Adrenal gland (tissue), 12 donors: ENCODE results near the gene NGFR. TPM values are rescaled to one million over a fixed set of nuclear protein-coding genes. Genes with fewer than 3 reads are reported as not detected.
A peak's percentile ranks its signal among the peaks of the same experiment; 100 is the strongest.
"Not testable (repeated sequence)": the region's sequence is repeated elsewhere in the genome, so short reads cannot be mapped to it uniquely, and the experiment has no call there.

Experiments used
- DNase-seq, 7 donors: peaks; one replicate each; pipeline ENCODE4 v3.0.0-alpha.2; 2019 to 2020
- H3K27ac ChIP-seq, 5 donors: fragments of 200-600 bp; sonication (generic) in 4 of 5; 1 replicate in 3 of 5; 2 replicates in 2 of 5; pipeline versions ENCODE4 v1.5.1 to v1.8.0; 2016 to 2020; ENCODE audit warnings: mild to moderate bottlenecking in 1 of 5
- H3K27me3 ChIP-seq: fragments of 200-600 bp; 2 replicates; pipeline ENCODE4 v1.8.0; 2021
- H3K36me3 ChIP-seq, 2 donors: fragments of 200-600 bp; replicated peaks in 1 of 2; 1 replicate in 1 of 2; 2 replicates in 1 of 2; pipeline versions ENCODE4 v1.5.1 to v1.8.0; 2018 to 2022
- H3K4me1 ChIP-seq, 2 donors: fragments of 200-600 bp; replicated peaks in 1 of 2; 1 replicate in 1 of 2; 2 replicates in 1 of 2; pipeline versions ENCODE4 v1.5.1 to v1.8.0; 2018 to 2021
- H3K4me3 ChIP-seq, 4 donors: fragments of 200-600 bp; sonication (generic) in 3 of 4; one replicate each; pipeline ENCODE4 v1.5.1; 2016 to 2018
- H3K9me3 ChIP-seq, 3 donors: fragments of 200-600 bp; sonication (generic) in 1 of 3; replicated peaks in 1 of 3; 1 replicate in 2 of 3; 2 replicates in 1 of 3; pipeline versions ENCODE4 v1.5.1 to v1.8.0; 2016 to 2021
- CTCF ChIP-seq, 6 experiments: fragments of 450-650 bp in 4 of 6; fragments of 200-600 bp in 2 of 6; sonication (generic) in 1 of 6; IDR thresholded peaks; 1 replicate in 5 of 6; 2 replicates in 1 of 6; pipeline versions ENCODE4 v1.5.1 to v1.8.0; 2016 to 2021; ENCODE audit warnings: antibody characterized with exemption in 6 of 6, mild to moderate bottlenecking in 2 of 6, moderate library complexity in 1 of 6
- POLR2A ChIP-seq, 2 donors: fragments of 450-650 bp; IDR thresholded peaks; one replicate each; pipeline ENCODE4 v1.6.1; 2017; ENCODE audit warnings: antibody characterized with exemption in 2 of 2, mild to moderate bottlenecking in 2 of 2, moderate library complexity in 1 of 2
- WGBS, 4 donors: extraction: QIAGEN DNeasy Blood & Tissue Kit in 2 of 4; methylation state at CpG; one replicate each; pipeline versions ENCODE4 v1.1.5 to v1.1.7; 2013 to 2017; 5-methylcytosine and 5-hydroxymethylcytosine counted together
- intact Hi-C, 2 donors: fragments of 100-400 bp; cut with DNase I; formaldehyde crosslinking; loops; one replicate each; pipeline versions ENCODE4 v1.14.1 to v1.15.0; 2022 to 2023
- polyA plus RNA-seq, 3 donors: library from polyadenylated mRNA; stranded (reverse); fragments of 200-250 nt in 2 of 3; fragments of 350-450 nt in 1 of 3; fragmentation: Illumina TruSeq in 1 of 3; extraction: RNeasy Lipid Tissue Mini Kit (QIAGEN cat#74804) in 1 of 3; gene quantifications; one replicate each; pipeline ENCODE4 v1.2.3, GENCODE V29; 2013 to 2014
- total RNA-seq, 9 donors: library from RNA; depleted of rRNA in 4 of 9; stranded (reverse); fragments of >200 nt in 4 of 9; fragments of 120-200 nt in 1 of 9; fragmentation: NEBNext Ultra II Directional in 1 of 9; extraction: Animal tissue kit (Norgen Biotek cat#: 25700) in 1 of 9; gene quantifications; one replicate each; pipeline versions ENCODE4 v1.1.0 to v1.2.4, GENCODE V29; 2013 to 2023
- donor health status: healthy with polysubstance abuse.
- donor health status: Bipolar disorder and iron deficiency.
- donor health status: DM: yes; HTN: yes; CAD: no.
- donor health status: DM: no; HTN: no; CAD: no.
- donor health status: DM: no; HTN: no; CAD: no.
- donor health status: DM: yes; HTN: yes; CAD: no.

The NGFR gene
- total and polyA plus RNA-seq, 12 donors: 4.2 to 77.8 (median 25.9) TPM

- Histone ChIP-seq H3K27me3 (peaks cover 49% of the 10 kb centered on the region), H3K36me3 (no peaks in the 10 kb centered on the region), H3K4me3 (no peak overlapping the region), H3K27ac (no peak overlapping the region), H3K9me3 (no peaks in the 10 kb centered on the region), H3K4me1 (peaks cover 0 to 7% of the 10 kb centered on the region in 2 donors)
- intact Hi-C loops: no loop called here
- 46 to 57% (median 52%) methylated on average over 4 of the region's 4 CpGs for WGBS, 4 donors
- no peak for TF ChIP-seq POLR2A (IDR thresholded peaks at IDR 0.05)
- TF ChIP-seq CTCF (IDR thresholded peaks at IDR 0.05): no peak
- no peak for DNase-seq
These were observed 7.2 kb downstream of the NGFR start for GRCh38 chr17:49502254-49502653.

- H3K4me1 ChIP-seq, intact Hi-C loops, H3K4me3 ChIP-seq, H3K27ac ChIP-seq, H3K36me3 ChIP-seq, H3K9me3 ChIP-seq, DNase-seq: not testable (repeated sequence)
- H3K27me3 ChIP-seq: peaks cover 45% of the 10 kb centered on the region
- 44 to 100% (median 54%) methylated on average over 1 to 5 of the region's 5 CpGs for WGBS, 4 donors
These were observed 7.6 kb downstream of the NGFR start for GRCh38 chr17:49502680-49503079.

- DNase-seq: no peak
- no peaks in the 10 kb centered on the region for H3K4me1 ChIP-seq
- WGBS, 4 donors: 66 to 75% (median 72%) methylated on average over 4 of the region's 4 CpGs
- no peak overlapping the region for H3K4me3 ChIP-seq
- no peak overlapping the region for H3K27ac ChIP-seq
- intact Hi-C loops: no loop called here
- H3K9me3 ChIP-seq: no peaks in the 10 kb centered on the region
- TF ChIP-seq CTCF (IDR thresholded peaks at IDR 0.05) (no peak), POLR2A (IDR thresholded peaks at IDR 0.05) (no peak)
- H3K27me3 ChIP-seq: peaks cover 29% of the 10 kb centered on the region
- no peaks in the 10 kb centered on the region for H3K36me3 ChIP-seq
These were observed 9.3 kb downstream of the NGFR start for GRCh38 chr17:49504369-49504768.

- Histone ChIP-seq H3K36me3 (no peaks in the 10 kb centered on the region), H3K27ac (peak overlapping the region in 1 of 5 donors; percentile 52), H3K4me1 (no peaks in the 10 kb centered on the region), H3K27me3 (peaks cover 18% of the 10 kb centered on the region), H3K4me3 (no peak overlapping the region), H3K9me3 (no peaks in the 10 kb centered on the region)
- TF ChIP-seq POLR2A (IDR thresholded peaks at IDR 0.05) (no peak), CTCF (IDR thresholded peaks at IDR 0.05) (no peak)
- intact Hi-C loops: no loop called here
- DNase-seq: peak in 1 of 7 donors; percentile 27
- 47 to 71% (median 65%) methylated on average over 4 to 14 of the region's 14 CpGs for WGBS, 4 donors
These were observed 10.8 kb downstream of the NGFR start for GRCh38 chr17:49505854-49506253.

- H3K4me1 ChIP-seq: no peaks in the 10 kb centered on the region
These were observed 11.2 kb downstream of the NGFR start for GRCh38 chr17:49506282-49506681.

More at GRCh38 chr17:49506282-49506681, 11.2 kb downstream of the NGFR start:
- no peak overlapping the region for H3K4me3 ChIP-seq
- no peak for DNase-seq
- peaks cover 14% of the 10 kb centered on the region for H3K27me3 ChIP-seq
- no peak for TF ChIP-seq POLR2A (IDR thresholded peaks at IDR 0.05)
- TF ChIP-seq CTCF (IDR thresholded peaks at IDR 0.05): no peak
- peak overlapping the region in 1 of 5 donors; percentile 52 for H3K27ac ChIP-seq
- 79 to 90% (median 89%) methylated on average over 28 to 57 of the region's 57 CpGs for WGBS, 4 donors
- intact Hi-C loops: no loop called here
- H3K36me3 ChIP-seq: no peaks in the 10 kb centered on the region
- H3K9me3 ChIP-seq: no peaks in the 10 kb centered on the region
